Measurements from ENCODE around the gene CTNNB1.

DNA sequence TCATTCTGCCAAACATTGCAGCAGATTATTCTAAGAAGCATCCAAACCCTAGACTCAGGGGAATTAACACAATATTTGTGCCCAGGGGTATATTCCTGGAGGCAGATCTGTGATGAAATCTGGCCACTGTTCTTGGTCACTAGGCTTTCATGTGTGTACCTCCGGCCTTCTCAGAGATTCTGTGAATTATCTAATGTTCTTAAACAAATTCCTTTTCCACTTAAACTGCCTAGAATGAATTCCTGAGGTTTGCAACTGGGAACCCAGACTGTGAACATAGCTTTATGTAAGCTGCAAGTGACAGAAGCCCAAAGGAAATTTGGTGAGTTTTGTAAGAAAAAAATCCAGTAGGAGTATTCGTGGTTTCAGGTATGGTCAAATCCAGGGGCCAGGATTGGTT is 20.7 kb upstream of the CTNNB1 start:
- TF ChIP-seq, protein P1, sequence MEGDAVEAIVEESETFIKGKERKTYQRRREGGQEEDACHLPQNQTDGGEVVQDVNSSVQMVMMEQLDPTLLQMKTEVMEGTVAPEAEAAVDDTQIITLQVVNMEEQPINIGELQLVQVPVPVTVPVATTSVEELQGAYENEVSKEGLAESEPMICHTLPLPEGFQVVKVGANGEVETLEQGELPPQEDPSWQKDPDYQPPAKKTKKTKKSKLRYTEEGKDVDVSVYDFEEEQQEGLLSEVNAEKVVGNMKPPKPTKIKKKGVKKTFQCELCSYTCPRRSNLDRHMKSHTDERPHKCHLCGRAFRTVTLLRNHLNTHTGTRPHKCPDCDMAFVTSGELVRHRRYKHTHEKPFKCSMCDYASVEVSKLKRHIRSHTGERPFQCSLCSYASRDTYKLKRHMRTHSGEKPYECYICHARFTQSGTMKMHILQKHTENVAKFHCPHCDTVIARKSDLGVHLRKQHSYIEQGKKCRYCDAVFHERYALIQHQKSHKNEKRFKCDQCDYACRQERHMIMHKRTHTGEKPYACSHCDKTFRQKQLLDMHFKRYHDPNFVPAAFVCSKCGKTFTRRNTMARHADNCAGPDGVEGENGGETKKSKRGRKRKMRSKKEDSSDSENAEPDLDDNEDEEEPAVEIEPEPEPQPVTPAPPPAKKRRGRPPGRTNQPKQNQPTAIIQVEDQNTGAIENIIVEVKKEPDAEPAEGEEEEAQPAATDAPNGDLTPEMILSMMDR (IDR thresholded peaks at IDR 0.05), result no peak
- no peak for TF ChIP-seq POLR2AphosphoS5 (IDR thresholded peaks at IDR 0.05)
